Chondrocyte (in vitro differentiated cells): ENCODE results near the gene SLC12A3. TPM values are rescaled to one million over a fixed set of nuclear protein-coding genes. Genes with fewer than 3 reads are reported as not detected.

Experiments
- DNase-seq: peaks from one replicate; pipeline ENCODE4 v3.0.0; 2021; ENCODE audit warnings: mixed read lengths, low spot score
- H3K27ac Mint-ChIP-seq: one replicate; pipeline ENCODE4 v1.8.0; 2021; ENCODE audit warnings: mild to moderate bottlenecking, moderate library complexity, mixed read lengths; ENCODE audit not compliant: unreplicated experiment
- H3K27me3 Mint-ChIP-seq: 2 replicates; pipeline ENCODE4 v1.8.0; 2021; ENCODE audit warnings: low read depth, mixed read lengths
- H3K36me3 Mint-ChIP-seq: 2 replicates; pipeline ENCODE4 v1.8.0; 2021; ENCODE audit warnings: low read depth, mixed read lengths
- H3K4me1 Mint-ChIP-seq: 2 replicates; pipeline ENCODE4 v1.8.0; 2021; ENCODE audit warnings: low read depth, mild to moderate bottlenecking, mixed read lengths
- H3K4me3 Mint-ChIP-seq: one replicate; pipeline ENCODE4 v1.8.0; 2021; ENCODE audit warnings: mild to moderate bottlenecking, moderate library complexity, mixed read lengths; ENCODE audit not compliant: unreplicated experiment
- H3K9me3 Mint-ChIP-seq: 2 replicates; pipeline ENCODE4 v1.8.0; 2021; ENCODE audit warnings: low read depth, mixed read lengths
- long read RNA-seq: library from polyadenylated mRNA; stranded (forward); transcript quantifications from one replicate; pipeline ENCODE4 v2.0.0, GENCODE V29; 2021
- total RNA-seq: library from RNA; stranded (reverse); gene quantifications from 3 replicates; pipeline ENCODE4 v1.2.1, GENCODE V29; 2021
- TF ChIP-seq, protein P1 (sequence below): fragments of 200-600 bp; sonication (generic); IDR thresholded peaks from 2 replicates; pipeline ENCODE4 v1.5.0; 2021; ENCODE audit warnings: antibody characterized with exemption, mild to moderate bottlenecking, moderate library complexity

Gene SLC12A3, protein sequence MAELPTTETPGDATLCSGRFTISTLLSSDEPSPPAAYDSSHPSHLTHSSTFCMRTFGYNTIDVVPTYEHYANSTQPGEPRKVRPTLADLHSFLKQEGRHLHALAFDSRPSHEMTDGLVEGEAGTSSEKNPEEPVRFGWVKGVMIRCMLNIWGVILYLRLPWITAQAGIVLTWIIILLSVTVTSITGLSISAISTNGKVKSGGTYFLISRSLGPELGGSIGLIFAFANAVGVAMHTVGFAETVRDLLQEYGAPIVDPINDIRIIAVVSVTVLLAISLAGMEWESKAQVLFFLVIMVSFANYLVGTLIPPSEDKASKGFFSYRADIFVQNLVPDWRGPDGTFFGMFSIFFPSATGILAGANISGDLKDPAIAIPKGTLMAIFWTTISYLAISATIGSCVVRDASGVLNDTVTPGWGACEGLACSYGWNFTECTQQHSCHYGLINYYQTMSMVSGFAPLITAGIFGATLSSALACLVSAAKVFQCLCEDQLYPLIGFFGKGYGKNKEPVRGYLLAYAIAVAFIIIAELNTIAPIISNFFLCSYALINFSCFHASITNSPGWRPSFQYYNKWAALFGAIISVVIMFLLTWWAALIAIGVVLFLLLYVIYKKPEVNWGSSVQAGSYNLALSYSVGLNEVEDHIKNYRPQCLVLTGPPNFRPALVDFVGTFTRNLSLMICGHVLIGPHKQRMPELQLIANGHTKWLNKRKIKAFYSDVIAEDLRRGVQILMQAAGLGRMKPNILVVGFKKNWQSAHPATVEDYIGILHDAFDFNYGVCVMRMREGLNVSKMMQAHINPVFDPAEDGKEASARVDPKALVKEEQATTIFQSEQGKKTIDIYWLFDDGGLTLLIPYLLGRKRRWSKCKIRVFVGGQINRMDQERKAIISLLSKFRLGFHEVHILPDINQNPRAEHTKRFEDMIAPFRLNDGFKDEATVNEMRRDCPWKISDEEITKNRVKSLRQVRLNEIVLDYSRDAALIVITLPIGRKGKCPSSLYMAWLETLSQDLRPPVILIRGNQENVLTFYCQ
- total RNA-seq, result not detected in 3 replicates
- long read RNA-seq, result 0 reads

DNA sequence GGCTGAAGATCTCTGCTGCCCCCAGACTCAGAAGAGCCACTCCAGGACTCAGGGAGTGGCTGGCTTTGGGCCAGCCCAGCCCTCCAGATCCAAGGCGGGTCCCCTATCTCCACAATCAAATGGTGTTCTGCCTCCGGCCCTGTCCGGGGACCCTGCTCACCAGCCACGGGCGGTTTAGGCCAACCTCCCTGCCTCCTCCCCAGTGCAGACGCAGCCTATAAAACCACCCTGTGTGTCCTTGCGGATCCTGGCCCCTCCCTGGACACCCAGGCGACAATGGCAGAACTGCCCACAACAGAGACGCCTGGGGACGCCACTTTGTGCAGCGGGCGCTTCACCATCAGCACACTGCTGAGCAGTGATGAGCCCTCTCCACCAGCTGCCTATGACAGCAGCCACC, at the start of gene SLC12A3:
Gene SLC12A3, plus strand, starts transcription at position 248 of the 400 bp plus-strand sequence. Its CDS starts 29 bp downstream, at position 277.
- Mint-ChIP-seq H3K4me1 (peaks cover 27% of the 10 kb centered on the region), H3K36me3 (no peaks in the 10 kb centered on the region), H3K9me3 (no peaks in the 10 kb centered on the region), H3K27me3 (no peaks in the 10 kb centered on the region), H3K4me3 (no peak within 1 kb of the TSS), H3K27ac (no peak within 1 kb of the TSS)
- TF ChIP-seq, protein P1, sequence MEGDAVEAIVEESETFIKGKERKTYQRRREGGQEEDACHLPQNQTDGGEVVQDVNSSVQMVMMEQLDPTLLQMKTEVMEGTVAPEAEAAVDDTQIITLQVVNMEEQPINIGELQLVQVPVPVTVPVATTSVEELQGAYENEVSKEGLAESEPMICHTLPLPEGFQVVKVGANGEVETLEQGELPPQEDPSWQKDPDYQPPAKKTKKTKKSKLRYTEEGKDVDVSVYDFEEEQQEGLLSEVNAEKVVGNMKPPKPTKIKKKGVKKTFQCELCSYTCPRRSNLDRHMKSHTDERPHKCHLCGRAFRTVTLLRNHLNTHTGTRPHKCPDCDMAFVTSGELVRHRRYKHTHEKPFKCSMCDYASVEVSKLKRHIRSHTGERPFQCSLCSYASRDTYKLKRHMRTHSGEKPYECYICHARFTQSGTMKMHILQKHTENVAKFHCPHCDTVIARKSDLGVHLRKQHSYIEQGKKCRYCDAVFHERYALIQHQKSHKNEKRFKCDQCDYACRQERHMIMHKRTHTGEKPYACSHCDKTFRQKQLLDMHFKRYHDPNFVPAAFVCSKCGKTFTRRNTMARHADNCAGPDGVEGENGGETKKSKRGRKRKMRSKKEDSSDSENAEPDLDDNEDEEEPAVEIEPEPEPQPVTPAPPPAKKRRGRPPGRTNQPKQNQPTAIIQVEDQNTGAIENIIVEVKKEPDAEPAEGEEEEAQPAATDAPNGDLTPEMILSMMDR, result no peak
- no peak for DNase-seq

DNA sequence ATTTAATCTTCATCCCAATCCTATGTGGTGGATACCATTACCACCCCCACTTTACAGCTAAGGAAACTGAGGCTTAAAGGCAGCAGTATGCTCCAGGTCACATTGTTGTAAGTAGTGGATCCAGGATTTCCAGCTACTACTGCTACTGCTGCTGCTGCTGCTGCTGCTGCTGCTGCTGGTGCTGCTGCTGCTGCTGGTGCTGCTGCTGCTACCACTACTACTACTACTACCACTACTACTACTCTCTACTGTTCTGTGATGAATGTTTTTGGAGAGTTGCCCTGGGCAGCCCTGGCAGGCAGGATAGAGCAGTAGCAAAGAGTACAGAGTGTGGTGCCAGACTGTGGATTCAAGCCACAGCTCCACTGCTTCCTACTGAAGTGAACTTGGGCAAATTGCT, 49.3 kb upstream of the SLC12A3 start:
- H3K4me1 Mint-ChIP-seq, result peaks cover 49% of the 10 kb centered on the region
- H3K27me3 Mint-ChIP-seq, result no peaks in the 10 kb centered on the region
- peaks cover 7% of the 10 kb centered on the region for H3K36me3 Mint-ChIP-seq
- DNase-seq, result no peak
- H3K9me3 Mint-ChIP-seq, result no peaks in the 10 kb centered on the region
- no peak overlapping the region for H3K4me3 Mint-ChIP-seq
- H3K27ac Mint-ChIP-seq, result peak overlapping the region; percentile 73
- TF ChIP-seq, protein P1, result no peak

DNA sequence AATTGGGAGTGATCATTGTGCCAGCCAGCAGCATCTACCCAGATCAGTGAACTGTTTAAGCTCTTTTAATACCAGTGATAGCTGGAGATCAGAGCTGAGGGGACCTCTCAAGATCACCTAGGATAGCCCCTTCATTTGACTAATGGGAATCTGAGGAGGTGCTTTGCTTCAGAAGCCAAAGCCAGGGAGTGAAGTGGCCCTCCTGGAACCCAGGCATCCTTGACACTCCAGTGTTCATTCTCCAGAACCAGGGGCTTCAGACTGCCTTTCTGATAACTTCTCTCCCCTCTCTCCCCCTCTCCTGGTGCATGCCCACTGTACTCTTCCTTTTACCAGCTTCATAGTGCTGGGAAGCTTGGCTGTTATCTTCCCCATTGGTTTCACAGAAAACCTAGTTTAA, 48.0 kb upstream of the SLC12A3 start:
- Mint-ChIP-seq H3K9me3 (no peaks in the 10 kb centered on the region), H3K4me1 (peaks cover 45% of the 10 kb centered on the region), H3K36me3 (peaks cover 8% of the 10 kb centered on the region), H3K27me3 (no peaks in the 10 kb centered on the region), H3K4me3 (no peak overlapping the region), H3K27ac (no peak overlapping the region)
- TF ChIP-seq, protein P1, result no peak
- no peak for DNase-seq

DNA sequence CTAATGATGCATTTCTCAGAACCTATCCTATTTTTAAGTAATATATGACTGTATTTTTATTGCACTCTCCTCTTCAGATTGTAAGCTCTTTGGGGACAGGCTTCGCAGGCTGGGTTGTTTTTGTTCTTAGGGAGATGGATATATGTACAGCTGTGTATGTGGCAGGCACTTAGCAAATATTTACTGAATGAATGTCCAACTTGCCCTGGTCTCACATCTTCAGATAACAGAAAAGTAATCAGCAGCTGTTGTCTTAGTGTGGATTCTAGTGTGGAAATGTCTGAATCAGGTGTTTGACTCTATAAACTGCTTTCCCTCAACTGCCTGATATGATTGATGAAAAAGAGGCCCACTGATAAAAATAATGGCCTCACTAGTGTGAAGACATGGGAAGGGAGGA, 47.1 kb upstream of the SLC12A3 start:
- Mint-ChIP-seq H3K9me3 (no peaks in the 10 kb centered on the region), H3K4me1 (peaks cover 36% of the 10 kb centered on the region), H3K4me3 (no peak overlapping the region), H3K27ac (no peak overlapping the region), H3K36me3 (peaks cover 8% of the 10 kb centered on the region), H3K27me3 (no peaks in the 10 kb centered on the region)
- no peak for DNase-seq
- TF ChIP-seq, protein P1, result no peak
